Right lobe of liver (tissue), 6 donors: ENCODE measurements around the gene SBF1. TPM values are rescaled to one million over a fixed set of nuclear protein-coding genes. Genes with fewer than 3 reads are reported as not detected.

ENCODE experiments used
- ATAC-seq, 4 donors: fragments of 200-7000 bp; cut with Tn5 transposase; one replicate each; pipeline ENCODE4 v1.9.1; 2020; ENCODE audit warnings: mild to moderate bottlenecking in 4 of 4, moderate library complexity in 4 of 4
- DNase-seq, 3 donors: peaks; one replicate each; pipeline ENCODE4 v3.0.0-alpha.2; 2020
- H3K27ac ChIP-seq, 3 donors: fragments of 200-600 bp; one replicate each; pipeline ENCODE4 v1.8.0; 2022
- H3K27me3 ChIP-seq, 2 donors: fragments of 200-600 bp; one replicate each; pipeline ENCODE4 v1.8.0; 2022
- H3K36me3 ChIP-seq, 4 donors: fragments of 200-600 bp; sonication (generic) in 1 of 4; one replicate each; pipeline versions ENCODE4 v1.5.1 to v1.8.0; 2017 to 2022; ENCODE audit warnings: control low read depth in 1 of 4
- H3K4me1 ChIP-seq, 4 donors: fragments of 200-600 bp; sonication (generic) in 1 of 4; one replicate each; pipeline versions ENCODE4 v1.5.1 to v1.8.0; 2017 to 2022; ENCODE audit warnings: control low read depth in 1 of 4
- H3K4me3 ChIP-seq, 3 donors: fragments of 200-600 bp; one replicate each; pipeline ENCODE4 v1.8.0; 2022
- H3K9me3 ChIP-seq, 4 donors: fragments of 200-600 bp; sonication (generic) in 1 of 4; one replicate each; pipeline versions ENCODE4 v1.5.1 to v1.8.0; 2017 to 2022; ENCODE audit warnings: control low read depth in 1 of 4
- POLR2A ChIP-seq: fragments of 450-650 bp; IDR thresholded peaks from one replicate; pipeline ENCODE4 v1.6.1; 2017; ENCODE audit warnings: antibody characterized with exemption, mild to moderate bottlenecking
- WGBS: methylation state at CpG from one replicate; pipeline ENCODE4 v1.1.6; 2018; ENCODE audit warnings: low coverage, low lambda C conversion rate; ENCODE audit not compliant: insufficient coverage; ENCODE audit errors: missing lambda C conversion rate; 5-methylcytosine and 5-hydroxymethylcytosine counted together
- intact Hi-C, 2 donors: fragments of 100-400 bp; cut with DNase I; formaldehyde crosslinking; loops; one replicate each; pipeline versions ENCODE4 v1.11.2 to v1.14.1; 2022
- total RNA-seq, 6 experiments: library from RNA; depleted of rRNA in 2 of 6; stranded (reverse); fragments of >200 nt in 2 of 6; fragmentation: NEBNext Ultra II Directional in 3 of 6; extraction: Animal tissue kit (Norgen Biotek cat#: 25700) in 3 of 6; gene quantifications; one replicate each; pipeline versions ENCODE4 v1.1.0 to v1.2.4, GENCODE V29; 2016 to 2023
- TF ChIP-seq, protein P1 (sequence below), 4 donors: fragments of 200-600 bp in 3 of 4; fragments of 450-650 bp in 1 of 4; IDR thresholded peaks; one replicate each; pipeline versions ENCODE4 v1.5.1 to v1.8.0; 2016 to 2022; ENCODE audit warnings: antibody characterized with exemption in 4 of 4, mild to moderate bottlenecking in 2 of 4
- donor health status: DM: no; HTN: yes; CAD: no.
- donor health status: DM: no; HTN: no; CAD: no.
- donor health status: DM: no; HTN: no; CAD: no.
- donor health status: DM: no; HTN: yes; CAD: no.
- donor health status: DM: no; HTN: yes; CAD: no.

Gene SBF1
- total RNA-seq, 6 experiments from 2014 or later = 18.3 to 28.9 (median 22.8) TPM

DNA sequence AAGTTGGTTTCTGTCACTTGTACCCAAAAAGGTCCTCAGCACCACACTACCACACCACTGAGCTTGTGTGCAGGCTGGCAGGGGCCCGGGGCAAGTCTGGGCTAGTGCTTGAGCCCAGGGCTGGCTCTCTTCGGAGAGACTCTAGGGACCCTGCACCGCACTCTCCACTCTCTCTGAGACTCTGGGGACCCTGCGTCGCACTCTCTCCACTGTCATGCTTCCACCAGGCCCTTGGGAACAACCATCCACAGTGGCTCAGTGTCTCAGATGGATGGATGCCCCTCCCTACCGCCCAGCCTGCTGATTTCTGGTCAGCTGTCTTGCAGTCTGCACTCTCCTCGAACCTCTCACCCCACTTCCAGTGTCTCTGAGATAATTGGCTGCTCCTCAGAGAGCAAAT, 2.0 kb upstream of the SBF1 start:
- ATAC-seq (no peak), DNase-seq (no peak)
- no peak for TF ChIP-seq POLR2A
- TF ChIP-seq, protein P1, sequence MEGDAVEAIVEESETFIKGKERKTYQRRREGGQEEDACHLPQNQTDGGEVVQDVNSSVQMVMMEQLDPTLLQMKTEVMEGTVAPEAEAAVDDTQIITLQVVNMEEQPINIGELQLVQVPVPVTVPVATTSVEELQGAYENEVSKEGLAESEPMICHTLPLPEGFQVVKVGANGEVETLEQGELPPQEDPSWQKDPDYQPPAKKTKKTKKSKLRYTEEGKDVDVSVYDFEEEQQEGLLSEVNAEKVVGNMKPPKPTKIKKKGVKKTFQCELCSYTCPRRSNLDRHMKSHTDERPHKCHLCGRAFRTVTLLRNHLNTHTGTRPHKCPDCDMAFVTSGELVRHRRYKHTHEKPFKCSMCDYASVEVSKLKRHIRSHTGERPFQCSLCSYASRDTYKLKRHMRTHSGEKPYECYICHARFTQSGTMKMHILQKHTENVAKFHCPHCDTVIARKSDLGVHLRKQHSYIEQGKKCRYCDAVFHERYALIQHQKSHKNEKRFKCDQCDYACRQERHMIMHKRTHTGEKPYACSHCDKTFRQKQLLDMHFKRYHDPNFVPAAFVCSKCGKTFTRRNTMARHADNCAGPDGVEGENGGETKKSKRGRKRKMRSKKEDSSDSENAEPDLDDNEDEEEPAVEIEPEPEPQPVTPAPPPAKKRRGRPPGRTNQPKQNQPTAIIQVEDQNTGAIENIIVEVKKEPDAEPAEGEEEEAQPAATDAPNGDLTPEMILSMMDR (IDR thresholded peaks at IDR 0.05) = no peak
- intact Hi-C loops = no loop called here
- H3K9me3 ChIP-seq = no peaks in the 10 kb centered on the region
- H3K4me3 ChIP-seq = no peak overlapping the region
- H3K27ac ChIP-seq = no peak overlapping the region
- no peaks in the 10 kb centered on the region for H3K36me3 ChIP-seq
- H3K4me1 ChIP-seq = peaks cover 0 to 19% (median 4%) of the 10 kb centered on the region in 4 donors
- H3K27me3 ChIP-seq = no peaks in the 10 kb centered on the region
- 72% methylated on average over 6 of the region's 7 CpGs for WGBS

DNA sequence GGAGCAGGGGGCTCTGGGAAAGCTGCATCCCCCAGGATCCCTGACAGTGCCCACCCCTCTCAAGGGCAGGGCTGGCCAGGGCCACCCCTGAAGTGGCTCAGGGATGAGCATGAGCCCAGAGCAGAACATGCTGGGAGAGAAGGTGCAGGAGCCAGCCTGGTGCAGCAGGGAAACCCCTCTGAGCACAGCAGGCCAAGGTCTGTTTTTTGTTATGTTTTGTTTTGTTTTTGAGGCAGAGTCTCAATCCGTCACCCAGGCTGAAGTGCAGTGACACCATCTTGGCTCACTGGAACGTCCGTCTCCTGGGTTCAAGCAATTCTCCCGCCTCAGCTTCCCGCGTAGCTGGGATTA, 792 bp upstream of the SBF1 start:
- Histone ChIP-seq H3K27me3 (no peaks in the 10 kb centered on the region), H3K4me1 (peaks cover 0 to 17% (median 4%) of the 10 kb centered on the region in 4 donors), H3K9me3 (no peaks in the 10 kb centered on the region), H3K27ac (no peak overlapping the region), H3K36me3 (no peaks in the 10 kb centered on the region), H3K4me3 (peak overlapping the region in 1 of 3 donors; percentile 75)
- no peak for DNase-seq
- TF ChIP-seq POLR2A = no peak
- TF ChIP-seq, protein P1 (IDR thresholded peaks at IDR 0.05) = no peak
- intact Hi-C loops = no loop called here
- no peak for ATAC-seq
- WGBS = 84% methylated on average over 6 of the region's 6 CpGs

DNA sequence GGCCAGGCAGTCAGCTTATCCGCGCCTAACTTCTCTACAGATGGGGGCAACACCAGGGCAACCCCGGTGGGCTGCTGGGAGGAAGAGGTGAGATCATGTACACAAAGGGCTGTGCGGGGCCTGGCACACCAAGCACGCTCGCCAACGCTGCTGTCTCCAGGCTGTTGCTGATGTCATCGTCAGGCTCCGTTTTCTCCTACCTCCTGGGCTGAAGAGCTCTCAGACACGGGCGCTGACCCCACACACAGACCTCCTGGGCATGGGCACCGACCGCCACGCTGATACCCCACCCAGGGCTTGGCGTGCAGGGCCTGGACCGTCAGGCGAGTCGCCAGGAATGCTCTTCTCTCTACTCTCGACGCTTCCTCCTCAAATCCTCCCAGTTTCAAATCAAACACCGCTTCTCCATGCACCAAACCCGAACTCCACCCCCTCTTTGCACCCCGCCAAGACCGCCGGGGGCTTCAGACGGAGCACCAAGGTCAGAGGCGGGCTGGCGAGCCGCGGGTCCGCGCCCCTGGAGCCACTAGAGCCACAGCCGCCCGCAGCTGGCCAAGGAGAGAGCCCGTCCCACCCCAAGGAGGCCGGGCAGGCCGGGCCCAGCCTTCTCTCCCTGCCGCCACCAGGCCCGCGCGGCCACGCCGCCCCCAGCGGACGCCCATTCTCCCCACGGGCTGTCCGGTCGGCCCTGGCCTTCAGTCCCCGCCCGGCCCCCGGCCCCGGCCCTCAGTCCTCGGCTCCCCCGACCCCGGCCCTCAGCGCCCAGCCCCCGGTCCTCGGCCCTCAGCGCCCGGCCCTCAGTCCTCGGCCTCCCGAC, 772 bp downstream of the SBF1 start:
- no peaks in the 10 kb centered on the region for H3K36me3 ChIP-seq
- peak overlapping the region in 1 of 3 donors; percentile 47 for H3K27ac ChIP-seq
- 0% methylated on average over 20 of the region's 62 CpGs for WGBS
- H3K4me3 ChIP-seq = peak overlapping the region; percentile 74 to 76 (median 75)
- intact Hi-C loops = no loop called here
- ATAC-seq (peak; percentile 14 to 46 (median 34)), DNase-seq (no peak)
- H3K9me3 ChIP-seq = no peaks in the 10 kb centered on the region
- no peak for TF ChIP-seq POLR2A
- TF ChIP-seq, protein P1 (IDR thresholded peaks at IDR 0.05) = no peak
- no peaks in the 10 kb centered on the region for H3K27me3 ChIP-seq
- peaks cover 0 to 17% (median 4%) of the 10 kb centered on the region in 4 donors for H3K4me1 ChIP-seq

DNA sequence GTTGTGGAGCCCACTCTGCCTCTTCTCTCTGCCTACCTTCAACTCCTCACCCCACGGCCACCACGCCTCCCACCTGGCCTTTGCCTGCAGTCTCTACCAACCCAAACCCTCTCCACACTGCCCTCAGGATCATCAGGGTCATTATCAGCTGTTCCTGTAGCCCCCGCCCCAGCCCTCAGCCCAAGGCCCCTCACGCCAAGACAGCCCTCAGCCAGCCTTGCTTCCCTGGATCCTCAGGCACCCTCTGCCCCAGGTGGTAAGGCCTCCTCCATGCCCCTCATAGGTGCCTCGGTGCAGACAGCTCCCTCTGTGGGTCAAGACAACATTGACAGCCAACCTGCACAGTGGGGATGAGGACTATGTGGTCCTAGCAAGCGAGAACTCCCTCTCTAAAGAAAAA, 1.7 kb downstream of the SBF1 start:
- H3K27ac ChIP-seq = no peak overlapping the region
- ATAC-seq = no peak
- H3K4me1 ChIP-seq = peaks cover 0 to 17% (median 4%) of the 10 kb centered on the region in 4 donors
- no peaks in the 10 kb centered on the region for H3K36me3 ChIP-seq
- TF ChIP-seq POLR2A = no peak
- TF ChIP-seq, protein P1 (IDR thresholded peaks at IDR 0.05) = peak in 1 of 4 donors; percentile 26
- 63% methylated on average over 6 of the region's 6 CpGs for WGBS
- no peak overlapping the region for H3K4me3 ChIP-seq
- H3K9me3 ChIP-seq = no peaks in the 10 kb centered on the region
- intact Hi-C loops = no loop called here
- H3K27me3 ChIP-seq = no peaks in the 10 kb centered on the region
- no peak for DNase-seq
